Femur (tissue), 1 donor: Measurements from ENCODE around the gene GALNT11.

ENCODE experiments used
- DNase-seq: peaks from one replicate; pipeline ENCODE4 v3.0.0-alpha.2; 2017

The GALNT11 gene

DNA sequence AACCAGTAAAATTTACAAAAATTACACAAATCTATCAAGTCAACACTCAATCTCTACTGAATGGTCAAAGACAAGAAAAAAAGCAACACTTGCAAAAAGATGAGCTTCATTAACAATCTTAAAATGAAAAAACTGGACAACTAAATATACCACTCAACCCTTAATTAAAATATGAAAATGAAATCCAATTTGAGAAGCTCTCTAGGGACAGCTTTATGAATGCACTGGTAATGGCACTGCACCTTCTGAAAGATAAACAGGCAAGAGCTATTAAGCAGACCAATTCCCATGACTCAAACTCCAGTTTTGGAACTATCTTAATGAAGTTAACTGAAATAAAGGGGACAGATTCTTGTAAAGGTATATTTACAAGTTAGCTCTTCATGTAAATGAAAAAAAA is 135.7 kb downstream of the GALNT11 start:
- DNase-seq, result no peak

- DNase-seq, result no peak
These were observed 136.8 kb downstream of the GALNT11 start for GRCh38 chr7:152162287-152162686.
